ENCODE results near the gene MACO1. TPM values are rescaled to one million over a fixed set of nuclear protein-coding genes. Genes with fewer than 3 reads are reported as not detected.

The MACO1 gene
- polyA plus RNA-seq, 1 donor (not counting 4 experiments of a cell fraction or from before 2014, with no cell fraction given), result 8.1 TPM

GRCh38 chr1:25538191-25538767 is 107.6 kb downstream of the MACO1 start:
- Histone ChIP-seq H3K36me3 (ENCODE audit: control insufficient read depth in 2 of 2, extremely low read depth in 1 of 2, insufficient read depth in 2 of 2, low read length in 2 of 2) (no peaks in the 10 kb centered on the region), H3K27me3 (ENCODE audit: control insufficient read depth, extremely low read depth, insufficient read depth, low read length) (peaks cover 5% of the 10 kb centered on the region), H3K9me3 (ENCODE audit: control insufficient read depth, low read depth, low read length) (no peaks in the 10 kb centered on the region), H3K79me2 (ENCODE audit: control insufficient read depth, insufficient read depth, low read length) (no peaks in the 10 kb centered on the region), H4K20me1 (ENCODE audit: control insufficient read depth, extremely low read depth, insufficient read depth, low read length) (no peaks in the 10 kb centered on the region), H2AFZ (ENCODE audit: control insufficient read depth, low read length) (no peak overlapping the region), H3K9me1 (ENCODE audit: control insufficient read depth, extremely low read depth, insufficient read depth, low read length) (no peaks in the 10 kb centered on the region), H3K4me3 (ENCODE audit: control insufficient read depth in 2 of 3, extremely low read depth in 1 of 3, insufficient read depth in 2 of 3, low read depth in 1 of 3, low read length in 3 of 3) (no peak overlapping the region), H3K9ac (ENCODE audit: control insufficient read depth, extremely low read depth, insufficient read depth, low read length) (no peak overlapping the region), H3K4me2 (ENCODE audit: control insufficient read depth, extremely low read depth, insufficient read depth, low read depth, low read length) (no peak overlapping the region), H3K27ac (ENCODE audit: control insufficient read depth, insufficient read depth, low read length) (no peak overlapping the region), H3K4me1 (ENCODE audit: control insufficient read depth, extremely low read depth, insufficient read depth, low read length) (no peaks in the 10 kb centered on the region)
- dilution Hi-C loops (cut with MboI; ENCODE audit: extremely low pct_ligation_motif_present, low sequenced_read_pairs), result no loop called here
- TF ChIP-seq CTCF (optimal IDR thresholded peaks at IDR 0.05 in 1 of 3, IDR thresholded peaks at IDR 0.05 in 1 of 3, conservative IDR thresholded peaks at IDR 0.05 in 1 of 3; ENCODE audit: extremely low read depth in 1 of 3, insufficient read depth in 2 of 3, low read length in 3 of 3), result no peak
- no peak for TF ChIP-seq EZH2 (IDR thresholded peaks at IDR 0.05; ENCODE audit: low read length)
- DNase-seq (ENCODE audit: low read depth, low spot score) (no peak), FAIRE-seq (no peak)

GRCh38 chr1:25540750-25541342 is 110.1 kb downstream of the MACO1 start:
- FAIRE-seq (no peak), DNase-seq (ENCODE audit: low read depth, low spot score) (no peak)
- no peak overlapping the region for H3K4me3 ChIP-seq (ENCODE audit: control insufficient read depth in 2 of 3, extremely low read depth in 1 of 3, insufficient read depth in 2 of 3, low read depth in 1 of 3, low read length in 3 of 3)
- H3K27me3 ChIP-seq (ENCODE audit: control insufficient read depth, extremely low read depth, insufficient read depth, low read length), result peaks cover 5% of the 10 kb centered on the region
- TF ChIP-seq EZH2 (IDR thresholded peaks at IDR 0.05; ENCODE audit: low read length) (no peak), CTCF (optimal IDR thresholded peaks at IDR 0.05 in 1 of 3, IDR thresholded peaks at IDR 0.05 in 1 of 3, conservative IDR thresholded peaks at IDR 0.05 in 1 of 3; ENCODE audit: extremely low read depth in 1 of 3, insufficient read depth in 2 of 3, low read length in 3 of 3) (no peak)
- peaks cover 12% of the 10 kb centered on the region for H3K4me1 ChIP-seq (ENCODE audit: control insufficient read depth, extremely low read depth, insufficient read depth, low read length)
- H3K79me2 ChIP-seq (ENCODE audit: control insufficient read depth, insufficient read depth, low read length), result peaks cover 15% of the 10 kb centered on the region
- H3K4me2 ChIP-seq (ENCODE audit: control insufficient read depth, extremely low read depth, insufficient read depth, low read depth, low read length), result no peak overlapping the region
- no peaks in the 10 kb centered on the region for H4K20me1 ChIP-seq (ENCODE audit: control insufficient read depth, extremely low read depth, insufficient read depth, low read length)
- H3K9me1 ChIP-seq (ENCODE audit: control insufficient read depth, extremely low read depth, insufficient read depth, low read length), result no peaks in the 10 kb centered on the region
- H3K9me3 ChIP-seq (ENCODE audit: control insufficient read depth, low read depth, low read length), result no peaks in the 10 kb centered on the region
- H3K27ac ChIP-seq (ENCODE audit: control insufficient read depth, insufficient read depth, low read length), result no peak overlapping the region
- dilution Hi-C loops (cut with MboI; ENCODE audit: extremely low pct_ligation_motif_present, low sequenced_read_pairs), result no loop called here
- no peak overlapping the region for H2AFZ ChIP-seq (ENCODE audit: control insufficient read depth, low read length)
- H3K9ac ChIP-seq (ENCODE audit: control insufficient read depth, extremely low read depth, insufficient read depth, low read length), result no peak overlapping the region
- H3K36me3 ChIP-seq (ENCODE audit: control insufficient read depth in 2 of 2, extremely low read depth in 1 of 2, insufficient read depth in 2 of 2, low read length in 2 of 2), result no peaks in the 10 kb centered on the region
